GM18868 (cell line): ENCODE measurements around the gene MALRD1.

Experiments
- ATAC-seq: cut with Tn5 transposase; IDR thresholded peaks from one replicate; pipeline ENCODE4 v1.9.1; 2021; ENCODE audit warnings: mild to moderate bottlenecking, moderate library complexity; ENCODE audit not compliant: unreplicated experiment

Gene MALRD1

GRCh38 chr10:19048489-19048888 is at the start of gene MALRD1:
Gene MALRD1 (plus strand): TSS chr10:19048801. CDS start chr10:19048939, 138 bp downstream.
- no peak for ATAC-seq

- ATAC-seq: no peak
Measured at GRCh38 chr10:19003341-19003740, 45.3 kb upstream of the MALRD1 start.

GRCh38 chr10:19012111-19012510 is 36.5 kb upstream of the MALRD1 start:
- no peak for ATAC-seq

GRCh38 chr10:19014034-19014433 is 34.6 kb upstream of the MALRD1 start:
- ATAC-seq: no peak

GRCh38 chr10:19014498-19014897 is 34.1 kb upstream of the MALRD1 start:
- no peak for ATAC-seq

GRCh38 chr10:19017116-19017890 is 31.3 kb upstream of the MALRD1 start:
- ATAC-seq: no peak

GRCh38 chr10:19021162-19021561 is 27.4 kb upstream of the MALRD1 start:
- ATAC-seq: no peak

GRCh38 chr10:19024611-19025010 is 24.0 kb upstream of the MALRD1 start:
- no peak for ATAC-seq

- no peak for ATAC-seq
Measured at GRCh38 chr10:19031763-19032162, 16.8 kb upstream of the MALRD1 start.

- no peak for ATAC-seq
Measured at GRCh38 chr10:19033741-19034140, 14.9 kb upstream of the MALRD1 start.

GRCh38 chr10:19041171-19041570 is 7.4 kb upstream of the MALRD1 start:
- ATAC-seq: no peak

GRCh38 chr10:19043431-19043830 is 5.2 kb upstream of the MALRD1 start:
- ATAC-seq: no peak

- no peak for ATAC-seq
Measured at GRCh38 chr10:19046679-19047078, 1.9 kb upstream of the MALRD1 start.

- ATAC-seq: no peak
Measured at GRCh38 chr10:19048891-19049290, 290 bp downstream of the MALRD1 start.

GRCh38 chr10:19049567-19049966 is 966 bp downstream of the MALRD1 start:
- no peak for ATAC-seq

- ATAC-seq: no peak
Measured at GRCh38 chr10:19054289-19054835, 5.8 kb downstream of the MALRD1 start.

GRCh38 chr10:19058046-19058445 is 9.4 kb downstream of the MALRD1 start:
- ATAC-seq: no peak

GRCh38 chr10:19063986-19064385 is 15.4 kb downstream of the MALRD1 start:
- ATAC-seq: no peak

GRCh38 chr10:19071946-19072345 is 23.3 kb downstream of the MALRD1 start:
- no peak for ATAC-seq

- no peak for ATAC-seq
Measured at GRCh38 chr10:19077276-19077675, 28.7 kb downstream of the MALRD1 start.

GRCh38 chr10:19096501-19097073 is 48.0 kb downstream of the MALRD1 start:
- ATAC-seq: no peak

- ATAC-seq: no peak
Measured at GRCh38 chr10:19097151-19097550, 48.5 kb downstream of the MALRD1 start.
